Activated T-helper 1 cell treated with anti-CD3 and anti-CD28 coated beads, Interleukin-12 subunit alpha, Interleukin-12 subunit beta, Interleukin-2, Interleukin-4 antibody, amounts not matched to agents 30 ng/mL and 10 ng/mL and 1 ng/mL, durations not matched to agents 14 hours and 24 hours and 36 hours (primary cell): ENCODE data around the gene TMOD2. TPM values are rescaled to one million over a fixed set of nuclear protein-coding genes. Genes with fewer than 3 reads are reported as not detected.

ENCODE experiments used
- DNase-seq: peaks from one replicate; pipeline ENCODE4 v3.0.0; 2021; ENCODE audit warnings: low spot score
- H3K27ac Mint-ChIP-seq: one replicate; pipeline ENCODE4 v1.8.0; 2021; ENCODE audit warnings: mild to moderate bottlenecking, mixed read lengths
- H3K27me3 Mint-ChIP-seq: one replicate; pipeline ENCODE4 v1.8.0; 2022; ENCODE audit warnings: mild to moderate bottlenecking, moderate library complexity, mixed read lengths; ENCODE audit not compliant: insufficient read depth
- H3K36me3 Mint-ChIP-seq: one replicate; pipeline ENCODE4 v1.8.0; 2021; ENCODE audit warnings: low read depth, mixed read lengths
- H3K4me1 Mint-ChIP-seq: one replicate; pipeline ENCODE4 v1.8.0; 2021; ENCODE audit warnings: low read depth, mixed read lengths
- H3K4me3 Mint-ChIP-seq: one replicate; pipeline ENCODE4 v1.8.0; 2021; ENCODE audit warnings: mild to moderate bottlenecking, moderate library complexity, mixed read lengths
- H3K9me3 Mint-ChIP-seq: one replicate; pipeline ENCODE4 v1.8.0; 2021; ENCODE audit warnings: mixed read lengths
- intact Hi-C: fragments of 100-400 bp; cut with micrococcal nuclease; formaldehyde crosslinking; loops from one replicate; pipeline ENCODE4 v1.15.1; 2024
- total RNA-seq: library from RNA; stranded (reverse); gene quantifications from 2 replicates; pipeline ENCODE4 v1.2.3, GENCODE V29; 2022

Gene TMOD2
- total RNA-seq = 4.1 and 4.5 TPM in 2 replicates

GRCh38 chr15:51750792-51751696 lies at the start of gene TMOD2:
Gene TMOD2, plus strand, starts transcription at chr15:51751597. Its CDS starts 14,845 bp downstream, at chr15:51766442.
- H3K4me1 Mint-ChIP-seq = peaks cover 38% of the 10 kb centered on the region
- peaks cover 41% of the 10 kb centered on the region for H3K27me3 Mint-ChIP-seq

GRCh38 chr15:51702710-51703109 lies 48.7 kb upstream of the TMOD2 start:
- no peak for DNase-seq
- H3K36me3 Mint-ChIP-seq = no peaks in the 10 kb centered on the region
- no peaks in the 10 kb centered on the region for H3K9me3 Mint-ChIP-seq
- no peak overlapping the region for H3K27ac Mint-ChIP-seq
- H3K4me3 Mint-ChIP-seq = no peak overlapping the region
- intact Hi-C loops = no loop called here
- H3K27me3 Mint-ChIP-seq = peaks cover 24% of the 10 kb centered on the region
- H3K4me1 Mint-ChIP-seq = no peaks in the 10 kb centered on the region

More at GRCh38 chr15:51750792-51751696, at the start of gene TMOD2:
- no peak within 1 kb of the TSS for H3K27ac Mint-ChIP-seq
- peak within 1 kb of the TSS; percentile 85 for H3K4me3 Mint-ChIP-seq
- intact Hi-C loops = loop anchor here (2.0 to 5.0 kb wide), 2 partner anchors 14 to 76 kb away; partner anchors contain the start of genes LYSMD2 and TMOD3
- peak; percentile 29 for DNase-seq
- H3K36me3 Mint-ChIP-seq = peaks cover 10% of the 10 kb centered on the region
- H3K9me3 Mint-ChIP-seq = no peaks in the 10 kb centered on the region

DNA sequence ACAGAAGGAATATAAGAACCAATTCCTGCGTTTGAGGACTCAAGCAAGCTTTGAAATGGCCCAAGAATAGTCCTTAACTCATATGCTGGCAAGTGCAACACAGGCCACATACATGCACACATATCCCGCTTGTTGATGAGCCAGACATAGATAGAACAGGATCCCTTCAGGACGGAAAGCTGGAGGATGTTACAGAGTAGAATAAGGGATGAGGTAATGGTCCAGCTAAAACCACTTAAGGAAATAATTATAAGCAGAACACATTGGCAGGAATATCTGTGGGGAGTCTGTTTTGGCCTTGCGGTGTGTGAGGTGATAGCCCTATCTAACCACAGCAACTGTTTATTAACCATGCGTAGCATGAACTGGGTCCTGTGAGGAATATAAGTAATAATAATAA lies 45.1 kb upstream of the TMOD2 start:
- H3K27me3 Mint-ChIP-seq = peaks cover 7% of the 10 kb centered on the region
- no peak for DNase-seq
- no peaks in the 10 kb centered on the region for H3K4me1 Mint-ChIP-seq
- no peak overlapping the region for H3K4me3 Mint-ChIP-seq
- H3K9me3 Mint-ChIP-seq = no peaks in the 10 kb centered on the region
- H3K27ac Mint-ChIP-seq = no peak overlapping the region
- intact Hi-C loops = no loop called here
- no peaks in the 10 kb centered on the region for H3K36me3 Mint-ChIP-seq

DNA sequence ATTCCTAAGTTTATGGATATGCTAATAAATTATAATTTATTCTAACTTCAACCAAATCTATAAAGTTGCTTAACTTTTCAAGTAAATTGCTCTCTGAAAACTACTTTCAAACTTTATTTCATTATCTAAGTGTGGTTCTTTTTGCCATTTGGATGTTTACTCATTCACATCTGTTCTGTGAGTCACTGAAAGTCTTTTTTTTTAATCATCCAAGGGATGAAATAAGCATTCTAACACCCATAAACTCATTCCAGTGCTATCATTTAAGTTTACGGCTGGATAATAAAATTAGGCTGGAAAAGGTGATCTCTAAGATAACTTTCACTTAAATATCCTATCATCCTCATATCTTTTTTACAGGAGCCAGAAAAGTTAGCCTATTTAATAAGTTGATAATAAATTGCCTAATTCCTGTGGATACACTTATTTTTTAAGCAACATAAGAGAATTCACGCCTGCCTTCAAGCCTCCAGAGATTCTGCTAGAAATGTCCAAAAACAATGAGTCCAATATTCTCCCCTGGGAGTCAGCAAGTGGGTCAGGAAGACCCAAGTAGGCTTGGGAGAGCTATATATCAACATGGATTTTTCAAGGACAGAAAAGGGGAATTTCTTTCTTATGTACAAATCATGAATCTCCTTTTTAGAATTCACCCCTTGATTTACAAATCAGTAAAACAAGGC lies 44.3 kb upstream of the TMOD2 start:
- DNase-seq = no peak
- Mint-ChIP-seq H3K27ac (no peak overlapping the region), H3K36me3 (no peaks in the 10 kb centered on the region), H3K4me1 (no peaks in the 10 kb centered on the region), H3K9me3 (no peaks in the 10 kb centered on the region), H3K27me3 (peaks cover 7% of the 10 kb centered on the region), H3K4me3 (no peak overlapping the region)
- intact Hi-C loops = no loop called here

DNA sequence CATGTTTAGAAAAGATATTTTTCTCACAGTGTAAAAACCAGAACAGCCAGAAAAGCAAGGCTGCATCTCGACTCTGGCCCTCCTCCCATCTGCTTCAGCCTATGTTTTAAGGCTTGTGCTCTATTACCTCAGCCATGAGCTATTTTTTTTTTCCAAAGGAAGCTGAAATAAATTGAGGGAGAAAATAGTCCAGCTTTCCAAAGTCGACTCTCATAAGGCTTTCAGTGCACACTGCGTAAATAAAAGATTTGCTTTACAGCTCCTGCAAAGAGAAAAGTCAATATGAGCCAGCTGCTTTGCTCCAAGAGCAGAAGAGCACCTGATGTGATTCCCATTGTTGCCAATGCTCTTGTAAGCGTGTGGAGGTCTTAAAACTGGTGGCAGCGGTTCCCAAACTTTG lies 43.4 kb upstream of the TMOD2 start:
- Mint-ChIP-seq H3K9me3 (no peaks in the 10 kb centered on the region), H3K27me3 (no peaks in the 10 kb centered on the region), H3K27ac (no peak overlapping the region), H3K36me3 (no peaks in the 10 kb centered on the region), H3K4me3 (no peak overlapping the region), H3K4me1 (no peaks in the 10 kb centered on the region)
- intact Hi-C loops = no loop called here
- no peak for DNase-seq

GRCh38 chr15:51709031-51709430 lies 42.4 kb upstream of the TMOD2 start:
- Mint-ChIP-seq H3K4me1 (no peaks in the 10 kb centered on the region), H3K36me3 (no peaks in the 10 kb centered on the region), H3K4me3 (no peak overlapping the region), H3K27ac (no peak overlapping the region), H3K27me3 (no peaks in the 10 kb centered on the region), H3K9me3 (no peaks in the 10 kb centered on the region)
- intact Hi-C loops = no loop called here
- DNase-seq = no peak

DNA sequence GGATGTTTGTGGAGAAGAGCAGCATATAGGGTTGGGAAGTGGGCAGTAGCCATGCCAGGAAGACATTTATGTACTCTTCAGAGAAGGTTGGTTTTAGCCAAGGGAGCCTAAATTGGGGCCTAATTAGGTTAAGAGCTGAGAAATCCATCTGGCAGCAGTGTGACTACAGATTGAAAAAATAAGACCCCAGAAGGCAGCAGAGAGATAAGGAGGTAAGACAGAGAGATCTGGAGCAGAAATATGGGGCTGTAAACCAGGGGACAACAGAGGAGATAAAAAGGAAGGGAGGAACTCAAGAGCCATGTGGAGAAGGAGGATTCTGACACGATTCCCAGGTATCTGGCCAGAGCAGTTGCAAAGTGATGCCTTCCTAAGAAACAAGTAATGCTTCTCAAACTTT lies 37.2 kb upstream of the TMOD2 start:
- H3K4me3 Mint-ChIP-seq = no peak overlapping the region
- peaks cover under 1% of the 10 kb centered on the region for H3K36me3 Mint-ChIP-seq
- H3K27ac Mint-ChIP-seq = no peak overlapping the region
- H3K27me3 Mint-ChIP-seq = no peaks in the 10 kb centered on the region
- no peak for DNase-seq
- intact Hi-C loops = no loop called here
- H3K4me1 Mint-ChIP-seq = no peaks in the 10 kb centered on the region
- H3K9me3 Mint-ChIP-seq = no peaks in the 10 kb centered on the region

DNA sequence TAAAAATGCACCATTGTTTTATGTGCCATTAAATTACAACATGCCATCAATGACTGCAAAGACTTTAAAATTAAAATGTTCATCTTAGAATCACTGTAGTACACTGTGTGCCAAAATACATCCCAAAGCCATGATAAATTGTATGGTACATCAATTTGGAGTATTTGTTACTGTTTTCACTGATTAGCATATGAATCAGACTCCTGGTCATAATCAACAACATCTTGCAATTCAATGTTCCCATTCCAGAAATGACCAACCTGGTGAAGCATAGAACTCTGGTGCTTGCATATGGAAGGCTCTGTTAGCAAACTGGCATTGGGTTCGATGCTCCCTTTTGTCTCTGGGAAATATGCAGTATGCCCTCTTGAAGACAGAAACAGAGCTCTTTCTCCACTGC lies 36.5 kb upstream of the TMOD2 start:
- H3K36me3 Mint-ChIP-seq = peaks cover 2% of the 10 kb centered on the region
- no peaks in the 10 kb centered on the region for H3K27me3 Mint-ChIP-seq
- H3K4me1 Mint-ChIP-seq = no peaks in the 10 kb centered on the region
- intact Hi-C loops = no loop called here
- no peak for DNase-seq
- H3K9me3 Mint-ChIP-seq = no peaks in the 10 kb centered on the region
- no peak overlapping the region for H3K4me3 Mint-ChIP-seq
- no peak overlapping the region for H3K27ac Mint-ChIP-seq

- DNase-seq = no peak
- H3K27ac Mint-ChIP-seq = no peak overlapping the region
- no peaks in the 10 kb centered on the region for H3K9me3 Mint-ChIP-seq
- H3K4me3 Mint-ChIP-seq = no peak overlapping the region
- peaks cover 7% of the 10 kb centered on the region for H3K4me1 Mint-ChIP-seq
- no peaks in the 10 kb centered on the region for H3K27me3 Mint-ChIP-seq
- H3K36me3 Mint-ChIP-seq = peaks cover 19% of the 10 kb centered on the region
- intact Hi-C loops = no loop called here
Observed at GRCh38 chr15:51718219-51718618, 33.2 kb upstream of the TMOD2 start.

DNA sequence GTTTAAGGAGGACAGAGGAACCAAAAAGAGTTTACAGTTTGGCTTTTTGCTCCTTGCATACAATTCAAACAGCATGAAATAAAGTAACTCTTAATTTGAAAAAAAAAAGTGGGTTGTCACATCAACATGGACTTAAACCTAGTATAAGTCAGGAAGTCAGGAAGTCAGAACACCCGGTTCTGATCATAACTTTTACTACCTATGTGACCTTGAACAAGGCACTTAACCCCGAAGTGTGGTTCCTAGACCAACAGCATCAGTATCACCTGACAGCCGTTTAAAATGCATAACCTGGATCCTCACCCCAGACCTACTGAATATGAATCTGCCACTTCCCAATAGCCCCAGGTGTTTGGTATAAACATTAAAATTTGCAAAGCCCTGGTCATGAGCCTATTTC lies 32.7 kb upstream of the TMOD2 start:
- no peak for DNase-seq
- H3K27me3 Mint-ChIP-seq = no peaks in the 10 kb centered on the region
- H3K4me1 Mint-ChIP-seq = peaks cover 7% of the 10 kb centered on the region
- no peak overlapping the region for H3K4me3 Mint-ChIP-seq
- peaks cover 19% of the 10 kb centered on the region for H3K36me3 Mint-ChIP-seq
- intact Hi-C loops = no loop called here
- no peak overlapping the region for H3K27ac Mint-ChIP-seq
- no peaks in the 10 kb centered on the region for H3K9me3 Mint-ChIP-seq

DNA sequence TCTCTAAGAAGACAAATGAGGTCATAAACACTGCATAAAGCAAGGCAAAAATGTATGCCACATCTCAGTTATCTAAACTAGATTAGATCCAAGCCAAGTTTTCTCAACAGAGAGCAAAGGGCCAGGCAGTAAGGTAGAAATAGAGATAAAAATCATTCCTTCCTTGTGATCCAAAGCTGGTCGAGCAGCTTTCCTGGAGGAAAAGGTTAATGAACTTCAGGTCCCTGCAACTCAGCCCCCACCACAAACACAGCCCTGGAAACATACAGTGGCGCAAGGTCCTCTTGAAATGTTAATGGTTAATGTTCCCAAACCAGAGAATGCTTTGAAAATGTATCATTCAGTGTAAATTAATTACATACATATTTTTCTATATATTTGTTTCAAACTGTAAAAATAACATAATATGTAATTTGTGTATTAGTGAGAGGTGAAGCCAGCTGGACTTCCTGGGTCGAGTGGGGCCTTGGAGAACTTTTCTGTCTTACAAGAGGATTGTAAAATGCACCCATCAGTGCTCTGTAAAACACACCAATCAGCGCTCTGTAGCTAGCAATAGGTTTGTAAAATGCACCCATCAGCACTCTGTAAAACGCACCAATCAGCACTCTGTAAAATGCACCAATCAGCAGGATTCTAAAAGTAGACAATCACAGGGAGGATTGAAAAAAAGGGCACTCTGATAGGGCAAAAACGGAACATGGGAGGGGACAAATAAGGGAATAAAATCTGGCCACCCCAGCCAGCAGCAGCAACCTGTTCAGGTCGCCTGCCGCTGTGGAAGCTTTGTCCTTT lies 31.0 kb upstream of the TMOD2 start:
- Mint-ChIP-seq H3K4me1 (peaks cover 16% of the 10 kb centered on the region), H3K27ac (no peak overlapping the region), H3K9me3 (no peaks in the 10 kb centered on the region), H3K27me3 (no peaks in the 10 kb centered on the region), H3K36me3 (peaks cover 25% of the 10 kb centered on the region), H3K4me3 (no peak overlapping the region)
- intact Hi-C loops = no loop called here
- DNase-seq = no peak

DNA sequence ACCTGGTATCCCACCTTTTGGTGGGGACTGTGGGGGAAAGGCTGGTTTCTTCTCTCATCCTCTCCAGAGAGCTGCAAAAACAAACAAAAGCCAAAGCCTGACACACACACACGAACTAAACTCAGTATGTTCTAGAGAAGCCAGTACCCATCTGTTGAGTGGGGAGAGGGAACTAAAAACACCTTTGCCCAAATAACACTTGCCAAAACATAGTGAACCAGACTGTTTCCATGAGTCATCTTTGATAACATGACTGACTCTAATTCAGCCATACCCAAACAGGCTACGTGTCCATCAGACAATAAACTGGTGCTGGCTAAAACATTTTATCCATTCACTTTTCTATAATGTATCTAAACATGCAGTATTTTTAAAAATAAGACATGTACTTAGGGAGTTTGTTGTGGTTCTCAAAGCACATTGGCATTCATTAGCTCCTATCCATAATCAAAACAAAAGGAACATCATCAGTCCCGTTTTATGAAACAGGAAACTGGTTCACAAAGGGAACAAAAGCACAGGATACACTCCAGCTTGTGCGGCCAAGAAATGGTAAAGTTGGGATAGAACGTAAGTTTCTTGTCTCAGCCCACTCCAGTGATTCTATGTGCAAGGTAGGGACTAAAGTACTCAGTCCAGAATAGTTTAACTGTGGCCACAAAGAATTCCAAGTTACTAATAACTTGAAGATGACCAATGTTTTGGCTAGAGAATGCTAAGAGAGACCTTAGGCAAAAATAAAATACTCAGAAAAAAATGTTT lies 30.0 kb upstream of the TMOD2 start:
- H3K27ac Mint-ChIP-seq = no peak overlapping the region
- peaks cover 22% of the 10 kb centered on the region for H3K4me1 Mint-ChIP-seq
- H3K9me3 Mint-ChIP-seq = no peaks in the 10 kb centered on the region
- no peak overlapping the region for H3K4me3 Mint-ChIP-seq
- intact Hi-C loops = no loop called here
- H3K36me3 Mint-ChIP-seq = peaks cover 28% of the 10 kb centered on the region
- no peak for DNase-seq
- H3K27me3 Mint-ChIP-seq = no peaks in the 10 kb centered on the region
